ENCODE results near the gene IFNLR1. TPM values are rescaled to one million over a fixed set of nuclear protein-coding genes. Genes with fewer than 3 reads are reported as not detected.
A peak's percentile ranks its signal among the peaks of the same experiment; 100 is the strongest.

The IFNLR1 gene
- total RNA-seq, 4 donors from 2014 or later = 2.0 to 7.4 (median 5.0) TPM

GRCh38 chr1:24199291-24199900, 12.3 kb upstream of the IFNLR1 start:
- in situ Hi-C loops (cut with MboI; ENCODE audit: low sequenced_read_pairs in 4 of 4) (no loop called here), intact Hi-C loops (cut with DNase I; ENCODE audit: low total_unique reads) (loop anchor here (1.0 kb wide), 1 partner anchor 193 kb away; no protein-coding TSS in a partner anchor)
- Histone ChIP-seq H3K4me3 (no peak overlapping the region), H3K27ac (no peak overlapping the region), H3K27me3 (no peaks in the 10 kb centered on the region), H3K36me3 (no peaks in the 10 kb centered on the region), H3K9me3 (no peaks in the 10 kb centered on the region), H3K4me1 (peaks cover 0 to 3% of the 10 kb centered on the region in 2 donors)
- peak; percentile 13 to 51 for DNase-seq
- no peak for TF ChIP-seq POLR2A (IDR thresholded peaks at IDR 0.05)
- TF ChIP-seq CTCF (IDR thresholded peaks at IDR 0.05 in 4 of 5, conservative IDR thresholded peaks at IDR 0.05 in 1 of 5) = peak; percentile 75 to 87 (median 87)
- peak; percentile 53 to 56 for ATAC-seq

GRCh38 chr1:24198766-24199165, 11.7 kb upstream of the IFNLR1 start:
- in situ Hi-C loops (cut with MboI; ENCODE audit: low sequenced_read_pairs in 4 of 4) (no loop called here), intact Hi-C loops (cut with DNase I; ENCODE audit: low total_unique reads) (loop anchor here (1.0 kb wide), 1 partner anchor 194 kb away; no protein-coding TSS in a partner anchor)
- Histone ChIP-seq H3K27ac (no peak overlapping the region), H3K36me3 (no peaks in the 10 kb centered on the region), H3K4me1 (peaks cover 0 to 3% of the 10 kb centered on the region in 2 donors), H3K9me3 (no peaks in the 10 kb centered on the region), H3K27me3 (no peaks in the 10 kb centered on the region), H3K4me3 (no peak overlapping the region)
- TF ChIP-seq CTCF (IDR thresholded peaks at IDR 0.05 in 4 of 5, conservative IDR thresholded peaks at IDR 0.05 in 1 of 5) (no peak), POLR2A (IDR thresholded peaks at IDR 0.05) (no peak)
- ATAC-seq (no peak), DNase-seq (no peak)

GRCh38 chr1:24195874-24196273, 8.8 kb upstream of the IFNLR1 start:
- Histone ChIP-seq H3K4me3 (no peak overlapping the region), H3K27ac (no peak overlapping the region), H3K27me3 (no peaks in the 10 kb centered on the region), H3K4me1 (peaks cover 0 to 3% of the 10 kb centered on the region in 2 donors), H3K9me3 (no peaks in the 10 kb centered on the region), H3K36me3 (no peaks in the 10 kb centered on the region)
- in situ Hi-C loops (cut with MboI; ENCODE audit: low sequenced_read_pairs in 4 of 4) (no loop called here), intact Hi-C loops (cut with DNase I; ENCODE audit: low total_unique reads) (no loop called here)
- no peak for DNase-seq
- ATAC-seq = no peak
- TF ChIP-seq POLR2A (IDR thresholded peaks at IDR 0.05) (no peak), CTCF (IDR thresholded peaks at IDR 0.05 in 4 of 5, conservative IDR thresholded peaks at IDR 0.05 in 1 of 5) (no peak)

- H3K27me3 ChIP-seq = no peaks in the 10 kb centered on the region
- H3K36me3 ChIP-seq = no peaks in the 10 kb centered on the region
- no peak overlapping the region for H3K4me3 ChIP-seq
- H3K9me3 ChIP-seq = no peaks in the 10 kb centered on the region
- in situ Hi-C loops (cut with MboI; ENCODE audit: low sequenced_read_pairs in 4 of 4) (no loop called here), intact Hi-C loops (cut with DNase I; ENCODE audit: low total_unique reads) (no loop called here)
- peaks cover 5 to 7% of the 10 kb centered on the region in 2 donors for H3K4me1 ChIP-seq
- H3K27ac ChIP-seq = no peak overlapping the region
- ATAC-seq (no peak), DNase-seq (no peak)
- no peak for TF ChIP-seq CTCF (IDR thresholded peaks at IDR 0.05 in 4 of 5, conservative IDR thresholded peaks at IDR 0.05 in 1 of 5)
- no peak for TF ChIP-seq POLR2A (IDR thresholded peaks at IDR 0.05)
Measured at GRCh38 chr1:24195136-24195535, 8.0 kb upstream of the IFNLR1 start.

- no peak for TF ChIP-seq CTCF (IDR thresholded peaks at IDR 0.05 in 4 of 5, conservative IDR thresholded peaks at IDR 0.05 in 1 of 5)
- intact Hi-C loops (cut with DNase I; ENCODE audit: low total_unique reads) (no loop called here), in situ Hi-C loops (cut with MboI; ENCODE audit: low sequenced_read_pairs in 4 of 4) (no loop called here)
- ATAC-seq (no peak), DNase-seq (no peak)
- H3K4me1 ChIP-seq = peaks cover 12 to 20% of the 10 kb centered on the region in 2 donors
- H3K27ac ChIP-seq = no peak overlapping the region
- no peaks in the 10 kb centered on the region for H3K36me3 ChIP-seq
- no peak overlapping the region for H3K4me3 ChIP-seq
- H3K9me3 ChIP-seq = no peaks in the 10 kb centered on the region
- H3K27me3 ChIP-seq = no peaks in the 10 kb centered on the region
Measured at GRCh38 chr1:24193046-24193445, 6.0 kb upstream of the IFNLR1 start.

Measured in gastrocnemius medialis (tissue), 4 donors.